Epithelial cell of esophagus (primary cell): ENCODE measurements around the gene NLGN1.
"Not testable (repeated sequence)": the region's sequence is repeated elsewhere in the genome, so short reads cannot be mapped to it uniquely, and the experiment has no call there.

Source experiments
- DNase-seq: peaks from one replicate; pipeline ENCODE4 v3.0.0; 2010; ENCODE audit warnings: low read depth
- H3K4me3 ChIP-seq: 2 replicates; pipeline ENCODE4 v1.5.1; 2011; ENCODE audit warnings: mild to moderate bottlenecking, low read length, control low read depth
- TF ChIP-seq, protein P1 (sequence below): IDR thresholded peaks from 2 replicates; pipeline ENCODE4 v1.5.1; 2011; ENCODE audit warnings: low read depth, mild to moderate bottlenecking, low read length, control low read depth, inconsistent platforms; ENCODE audit not compliant: insufficient read depth; ENCODE audit errors: missing control alignments

Gene NLGN1

GRCh38 chr3:173397161-173398110 lies at the start of gene NLGN1:
Gene NLGN1 (plus strand): TSS chr3:173397744.
- TF ChIP-seq, protein P1, sequence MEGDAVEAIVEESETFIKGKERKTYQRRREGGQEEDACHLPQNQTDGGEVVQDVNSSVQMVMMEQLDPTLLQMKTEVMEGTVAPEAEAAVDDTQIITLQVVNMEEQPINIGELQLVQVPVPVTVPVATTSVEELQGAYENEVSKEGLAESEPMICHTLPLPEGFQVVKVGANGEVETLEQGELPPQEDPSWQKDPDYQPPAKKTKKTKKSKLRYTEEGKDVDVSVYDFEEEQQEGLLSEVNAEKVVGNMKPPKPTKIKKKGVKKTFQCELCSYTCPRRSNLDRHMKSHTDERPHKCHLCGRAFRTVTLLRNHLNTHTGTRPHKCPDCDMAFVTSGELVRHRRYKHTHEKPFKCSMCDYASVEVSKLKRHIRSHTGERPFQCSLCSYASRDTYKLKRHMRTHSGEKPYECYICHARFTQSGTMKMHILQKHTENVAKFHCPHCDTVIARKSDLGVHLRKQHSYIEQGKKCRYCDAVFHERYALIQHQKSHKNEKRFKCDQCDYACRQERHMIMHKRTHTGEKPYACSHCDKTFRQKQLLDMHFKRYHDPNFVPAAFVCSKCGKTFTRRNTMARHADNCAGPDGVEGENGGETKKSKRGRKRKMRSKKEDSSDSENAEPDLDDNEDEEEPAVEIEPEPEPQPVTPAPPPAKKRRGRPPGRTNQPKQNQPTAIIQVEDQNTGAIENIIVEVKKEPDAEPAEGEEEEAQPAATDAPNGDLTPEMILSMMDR = no peak
- DNase-seq = peak; percentile 42
- H3K4me3 ChIP-seq = peak within 1 kb of the TSS; percentile 57

DNA sequence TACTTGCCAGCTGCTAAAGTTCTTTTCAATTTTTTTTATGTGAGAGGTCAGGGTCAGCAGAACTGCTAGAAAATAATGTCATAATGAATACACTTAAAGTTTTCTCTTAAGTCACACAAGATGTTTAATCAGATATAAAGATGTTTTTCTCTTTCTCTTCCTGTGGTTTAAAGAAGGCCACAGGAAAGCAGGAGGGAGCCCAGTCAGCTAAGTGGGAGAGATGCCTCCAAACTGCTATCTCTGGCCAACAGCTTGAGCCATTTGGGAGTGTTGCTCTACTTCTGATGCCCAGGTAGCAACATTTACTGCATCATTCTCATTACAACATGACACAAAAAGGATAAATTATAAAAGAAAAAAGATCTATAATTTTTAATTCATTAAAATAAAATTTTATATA lies 45.7 kb upstream of the NLGN1 start:
- DNase-seq = no peak
- TF ChIP-seq, protein P1 = no peak
- no peak overlapping the region for H3K4me3 ChIP-seq

GRCh38 chr3:173353137-173353536 lies 44.4 kb upstream of the NLGN1 start:
- H3K4me3 ChIP-seq, DNase-seq: not testable (repeated sequence)

DNA sequence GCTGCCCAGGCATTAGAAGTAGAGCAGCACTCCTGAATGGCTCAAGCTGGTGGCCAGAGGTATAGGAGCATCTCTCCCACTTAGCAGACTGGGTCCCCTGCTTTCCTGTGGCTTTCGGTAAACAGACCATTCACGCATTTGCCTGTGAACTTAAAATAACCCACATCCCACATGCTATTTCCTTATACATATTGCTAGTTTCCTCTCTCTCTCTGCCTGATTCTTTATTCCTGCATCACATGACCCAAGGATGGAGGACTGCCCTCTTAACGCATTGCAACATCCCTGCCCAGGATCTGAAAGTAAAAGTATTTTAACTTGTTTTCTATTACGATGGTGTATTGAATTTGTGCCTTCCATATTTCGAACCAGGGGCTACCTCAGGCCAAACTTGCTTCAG lies 43.4 kb upstream of the NLGN1 start:
- no peak for DNase-seq
- H3K4me3 ChIP-seq = no peak overlapping the region
- TF ChIP-seq, protein P1 = no peak

DNA sequence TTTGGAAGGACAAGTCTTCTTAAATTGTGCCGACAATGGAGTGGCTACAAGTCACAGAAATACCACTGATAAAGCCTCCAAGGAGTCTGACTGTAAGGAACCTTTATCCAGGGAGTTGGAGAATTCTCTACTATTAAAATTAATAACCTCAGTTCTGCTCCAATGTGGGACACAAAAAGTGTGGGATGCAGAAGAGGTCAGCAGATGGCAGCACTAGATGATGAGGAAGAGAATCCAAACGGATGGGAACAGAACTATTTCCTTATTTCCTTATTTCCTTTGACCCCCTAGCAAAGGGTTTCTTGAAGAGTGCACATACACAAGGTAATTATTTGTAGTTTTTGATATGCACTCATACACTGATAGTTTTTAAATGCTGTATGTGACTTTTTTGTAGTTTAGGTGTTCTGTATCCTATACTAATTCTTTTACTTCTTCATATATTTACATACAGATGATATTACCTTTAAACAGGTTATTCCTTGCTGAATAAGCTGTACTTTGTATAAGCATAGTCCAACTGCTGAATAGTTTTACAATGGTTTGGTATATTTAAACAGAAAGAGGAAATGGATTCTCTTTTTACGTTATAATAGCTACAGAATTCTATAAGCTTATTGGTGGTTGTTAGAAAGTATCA lies 25.6 kb upstream of the NLGN1 start:
- H3K4me3 ChIP-seq = no peak overlapping the region
- DNase-seq = peak; percentile 43
- TF ChIP-seq, protein P1 = peak; percentile 80

DNA sequence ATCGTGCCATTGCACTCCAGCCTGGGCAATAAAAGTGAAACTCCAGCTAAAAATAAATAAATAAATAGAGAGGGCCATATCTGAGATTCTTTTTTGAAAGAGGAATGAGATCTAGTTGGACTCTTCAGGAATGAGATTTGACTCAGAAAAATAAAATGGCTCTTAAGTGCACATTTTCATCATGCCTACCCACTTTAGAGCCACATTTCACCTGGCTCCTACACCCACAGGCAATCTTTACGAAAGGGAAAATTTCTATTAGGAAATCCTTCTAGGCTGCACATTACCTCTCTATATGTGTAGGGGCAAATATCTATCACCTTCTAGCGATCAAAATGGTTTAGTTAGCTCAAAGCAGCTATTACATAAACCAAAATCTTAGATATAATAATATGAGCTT lies 16.9 kb upstream of the NLGN1 start:
- TF ChIP-seq, protein P1 = no peak
- no peak overlapping the region for H3K4me3 ChIP-seq
- no peak for DNase-seq

- not testable (repeated sequence) for H3K4me3 ChIP-seq, DNase-seq
Measured at GRCh38 chr3:173381936-173382335, 15.6 kb upstream of the NLGN1 start.

DNA sequence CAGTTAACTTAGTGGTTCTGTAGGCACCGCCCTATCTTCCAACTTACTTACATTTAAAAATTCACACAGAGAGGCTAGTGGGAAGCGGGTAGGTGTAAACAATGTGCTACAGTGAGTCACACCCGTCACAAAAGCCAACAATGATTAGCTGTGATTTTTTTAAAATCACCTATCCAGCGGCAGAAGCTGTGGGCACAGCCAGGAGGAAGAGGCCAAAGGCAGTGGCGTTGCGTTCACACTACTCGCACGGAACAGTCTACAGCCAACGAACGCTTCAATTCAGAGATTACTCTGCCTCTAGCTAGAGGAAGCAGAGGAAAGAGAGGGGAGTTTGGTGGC lies 2.5 kb upstream of the NLGN1 start:
- TF ChIP-seq, protein P1 = no peak
- DNase-seq = peak; percentile 62
- peak overlapping the region; percentile 57 for H3K4me3 ChIP-seq
